KOPT-K1 (cell line): Measurements from ENCODE around the gene EXOSC7.
"Not testable (repeated sequence)": the region's sequence is repeated elsewhere in the genome, so short reads cannot be mapped to it uniquely, and the experiment has no call there.

Experiments used
- H3K27ac ChIP-seq: fragments of 200-600 bp; sonication (generic); 2 replicates; pipeline ENCODE4 v1.5.1; 2016; ENCODE audit warnings: antibody characterized with exemption, mild to moderate bottlenecking, low read depth, low read length; ENCODE audit not compliant: poor library complexity, severe bottlenecking
- H3K36me3 ChIP-seq: fragments of 200-600 bp; sonication (generic); 2 replicates; pipeline ENCODE4 v1.5.1; 2017; ENCODE audit warnings: antibody characterized with exemption, mild to moderate bottlenecking, low read length, moderate library complexity; ENCODE audit not compliant: insufficient read depth
- H3K9me3 ChIP-seq: fragments of 200-600 bp; sonication (generic); 2 replicates; pipeline ENCODE4 v1.5.1; 2017; ENCODE audit warnings: antibody characterized with exemption, low read length, mild to moderate bottlenecking; ENCODE audit not compliant: insufficient read depth, poor library complexity, severe bottlenecking

The EXOSC7 gene

DNA sequence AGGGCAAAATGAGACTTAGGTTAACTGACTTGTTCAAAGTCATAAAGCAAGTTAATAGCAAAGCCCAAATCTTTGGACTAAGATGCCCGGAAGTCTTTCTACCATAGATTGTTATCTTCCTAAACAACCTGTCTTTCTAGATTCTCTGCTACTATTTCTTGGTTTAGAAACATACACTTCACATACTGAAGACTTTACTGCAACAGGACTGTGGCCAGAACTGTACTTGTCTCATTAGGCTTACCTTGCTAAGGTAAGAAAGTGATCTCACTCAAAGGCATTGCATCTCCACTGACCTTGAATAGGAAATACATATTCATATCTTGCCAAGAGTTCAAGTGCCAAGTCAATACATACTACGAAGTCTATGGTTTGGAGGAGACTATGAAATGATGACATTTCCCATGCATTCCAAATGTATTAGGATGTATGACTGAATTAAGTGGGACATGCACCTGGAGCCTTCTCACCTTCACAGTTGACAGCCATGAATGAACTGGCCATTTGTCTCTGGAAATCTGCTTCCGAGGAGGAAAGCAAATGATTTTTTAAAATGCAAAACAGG lies 5.0 kb upstream of the EXOSC7 start:
- no peaks in the 10 kb centered on the region for H3K9me3 ChIP-seq
- no peaks in the 10 kb centered on the region for H3K36me3 ChIP-seq
- no peak overlapping the region for H3K27ac ChIP-seq

DNA sequence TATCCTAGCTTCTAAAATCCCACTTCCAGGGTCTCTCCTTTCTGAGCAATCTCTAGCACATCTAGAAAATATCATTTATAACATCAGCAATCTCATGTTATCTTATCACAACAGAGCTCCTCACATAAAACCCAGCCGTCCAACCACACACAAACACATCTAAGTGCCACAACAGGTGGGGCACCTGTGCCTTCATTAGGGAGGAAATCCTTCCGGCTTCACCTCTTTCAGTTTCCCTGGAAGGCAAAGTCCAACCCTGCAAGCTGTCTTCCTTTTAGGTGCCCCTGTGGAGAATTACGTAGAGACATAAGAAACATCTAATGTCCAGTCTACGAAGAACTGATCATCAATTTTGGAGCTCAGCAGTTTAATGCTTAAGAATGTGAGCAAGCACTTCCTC lies 1.6 kb upstream of the EXOSC7 start:
- H3K9me3 ChIP-seq: no peaks in the 10 kb centered on the region
- H3K36me3 ChIP-seq: peaks cover 7% of the 10 kb centered on the region; the same call in 1 of the 2 replicates
- H3K27ac ChIP-seq: peak overlapping the region; percentile 84

DNA sequence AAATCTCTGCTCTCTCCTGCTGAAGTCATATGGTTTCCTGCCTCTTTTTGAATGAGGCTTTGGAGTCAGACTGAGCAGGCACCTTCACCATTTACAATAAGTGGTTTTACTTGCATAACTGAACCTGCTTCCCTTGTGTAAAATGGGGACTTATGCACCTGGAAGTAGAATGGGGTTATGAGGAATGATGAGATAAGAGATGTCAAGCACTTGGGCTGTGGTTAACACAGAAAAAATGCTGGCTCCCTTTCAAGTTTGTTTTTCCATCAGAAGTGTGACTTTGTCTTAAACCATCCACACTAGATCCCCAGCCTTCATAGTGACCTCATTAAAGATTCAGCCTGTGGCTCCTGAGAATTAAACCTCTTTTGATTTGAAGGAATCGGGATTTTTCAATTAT lies 5.2 kb downstream of the EXOSC7 start:
- H3K9me3 ChIP-seq: no peaks in the 10 kb centered on the region
- peaks cover 26% of the 10 kb centered on the region; the same call in 1 of the 2 replicates for H3K36me3 ChIP-seq
- H3K27ac ChIP-seq: no peak overlapping the region

DNA sequence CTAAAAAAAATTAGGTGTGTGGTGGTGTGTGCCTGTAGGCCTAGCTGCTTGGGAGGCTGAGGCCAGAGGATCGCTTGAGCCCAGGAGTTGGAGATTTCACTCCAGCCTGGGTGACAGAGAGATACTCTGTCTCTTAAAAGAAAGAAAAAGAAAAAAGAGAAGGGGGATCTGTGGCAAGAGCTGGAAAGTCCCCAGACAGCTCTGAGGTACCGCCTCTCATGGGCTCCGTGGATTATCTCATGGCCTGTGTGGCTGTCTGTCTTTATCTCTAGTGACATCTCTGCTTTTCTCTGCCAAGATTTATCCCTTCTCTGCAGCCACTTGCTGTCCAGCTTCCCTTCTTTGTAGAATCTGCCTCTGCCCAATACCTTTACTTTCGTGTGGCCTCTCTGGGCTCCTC lies 5.7 kb downstream of the EXOSC7 start:
- H3K27ac ChIP-seq: no peak overlapping the region
- H3K9me3 ChIP-seq: no peaks in the 10 kb centered on the region
- peaks cover 26% of the 10 kb centered on the region; the same call in 1 of the 2 replicates for H3K36me3 ChIP-seq

DNA sequence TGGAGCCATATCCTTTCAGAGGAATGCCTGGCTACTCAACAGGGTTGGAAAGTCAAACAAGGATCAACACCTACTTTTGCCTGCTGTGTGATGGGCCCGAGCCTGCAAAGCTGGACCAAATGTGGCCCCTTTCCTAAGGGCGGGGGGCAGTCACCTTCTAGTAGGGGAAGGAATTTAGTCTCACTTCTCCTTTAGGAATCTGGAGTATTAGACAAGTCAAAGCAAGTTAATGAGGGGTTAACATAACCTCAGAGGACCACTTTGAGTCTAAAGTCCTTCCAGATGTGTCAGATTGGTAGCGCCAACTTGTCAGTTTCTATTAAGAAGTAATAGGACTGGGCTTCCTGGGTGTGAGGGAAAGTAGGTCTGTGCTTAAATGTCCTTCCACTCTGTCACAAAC lies 6.8 kb downstream of the EXOSC7 start:
- Histone ChIP-seq H3K27ac (no peak overlapping the region), H3K9me3 (no peaks in the 10 kb centered on the region), H3K36me3 (peaks cover 22% of the 10 kb centered on the region; the same call in 1 of the 2 replicates)

DNA sequence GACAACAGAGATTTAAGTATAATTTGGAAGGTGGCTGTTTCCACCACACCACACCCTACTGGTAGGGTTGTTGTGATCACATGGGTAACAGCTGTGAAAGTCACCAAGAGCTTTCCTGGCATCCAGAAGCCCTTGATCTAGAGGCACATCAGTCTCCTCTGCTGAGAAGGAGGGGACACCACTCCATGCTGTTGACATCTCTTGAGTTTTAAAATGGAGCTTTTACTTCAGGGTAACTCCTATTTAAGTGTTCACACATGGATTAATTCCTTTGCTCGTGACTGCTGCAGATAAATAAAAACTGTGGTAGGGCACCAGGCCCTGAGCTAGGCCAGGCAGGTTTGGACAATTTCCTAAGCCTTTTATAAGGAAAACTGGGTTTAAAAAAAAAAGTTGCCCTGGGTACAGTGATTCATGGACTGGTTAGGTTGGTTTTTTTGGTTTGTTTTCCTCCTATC lies 7.5 kb downstream of the EXOSC7 start:
- H3K27ac ChIP-seq: no peak overlapping the region

DNA sequence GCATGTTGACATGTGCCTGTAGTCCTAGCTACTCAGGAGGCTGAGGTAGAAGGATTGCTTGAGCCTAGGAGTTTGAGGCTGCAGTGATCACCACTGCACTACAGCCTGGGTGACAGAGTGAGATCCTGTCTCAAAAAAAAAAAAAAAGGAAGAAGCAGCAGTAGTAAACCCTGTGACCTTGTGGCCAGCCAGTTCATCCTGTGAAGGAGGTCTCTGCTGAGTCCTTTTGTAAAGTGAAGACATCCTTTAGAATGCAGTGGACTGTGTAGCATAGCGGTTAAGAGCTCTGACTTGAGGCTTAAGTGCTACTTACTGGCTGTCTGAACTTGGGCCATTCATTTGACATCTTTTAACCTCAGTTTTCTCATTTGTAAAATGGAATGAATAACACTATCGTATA lies 8.3 kb downstream of the EXOSC7 start:
- Histone ChIP-seq H3K27ac (no peak overlapping the region), H3K36me3 (peaks cover 30% of the 10 kb centered on the region), H3K9me3 (no peaks in the 10 kb centered on the region)

More for the DNA sequence above, 7.5 kb downstream of the EXOSC7 start:
- peaks cover 23% of the 10 kb centered on the region for H3K36me3 ChIP-seq
- H3K9me3 ChIP-seq: no peaks in the 10 kb centered on the region

DNA sequence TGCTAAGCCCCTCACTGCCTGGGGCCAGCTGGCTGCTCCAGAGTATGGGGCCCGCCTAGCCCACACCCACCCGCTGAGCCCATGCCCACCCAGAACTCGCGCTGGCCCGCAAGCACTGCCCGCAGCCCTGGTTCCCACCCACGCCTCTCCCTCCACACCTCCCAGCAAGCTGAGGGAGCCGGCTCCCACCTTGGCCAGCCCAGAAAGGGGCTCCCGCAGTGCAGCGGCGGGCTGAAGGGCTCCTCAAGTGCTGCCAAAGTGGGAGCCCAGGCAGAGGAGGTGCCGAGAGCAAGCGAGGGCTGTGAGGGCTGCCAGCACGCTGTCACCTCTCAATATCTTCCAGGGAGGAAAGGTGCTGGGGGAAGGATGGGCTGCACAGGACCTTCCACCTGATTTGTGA lies 10.3 kb downstream of the EXOSC7 start:
- not testable (repeated sequence) for H3K27ac ChIP-seq, H3K9me3 ChIP-seq
- H3K36me3 ChIP-seq: peaks cover 45% of the 10 kb centered on the region

DNA sequence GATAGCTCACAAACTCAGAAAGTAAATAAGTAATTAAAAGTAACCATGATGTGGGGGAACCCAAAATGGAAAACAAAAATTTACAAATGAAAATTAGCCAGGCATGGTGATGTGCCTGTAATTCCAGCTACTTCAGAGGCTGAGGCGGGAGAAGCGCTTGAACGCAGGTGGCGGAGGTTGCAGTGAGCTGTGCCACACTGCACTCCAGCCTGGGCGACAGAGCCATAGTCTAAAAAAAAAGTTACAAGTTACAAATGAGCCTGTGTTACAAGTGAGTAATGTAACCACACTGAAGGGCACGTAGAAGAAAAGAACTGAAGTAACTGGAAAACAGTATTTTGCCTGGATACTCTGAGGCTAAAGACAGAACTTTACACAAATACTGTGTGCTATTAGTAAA lies 11.3 kb downstream of the EXOSC7 start:
- Histone ChIP-seq H3K9me3 (no peaks in the 10 kb centered on the region), H3K36me3 (peaks cover 55% of the 10 kb centered on the region), H3K27ac (no peak overlapping the region)

DNA sequence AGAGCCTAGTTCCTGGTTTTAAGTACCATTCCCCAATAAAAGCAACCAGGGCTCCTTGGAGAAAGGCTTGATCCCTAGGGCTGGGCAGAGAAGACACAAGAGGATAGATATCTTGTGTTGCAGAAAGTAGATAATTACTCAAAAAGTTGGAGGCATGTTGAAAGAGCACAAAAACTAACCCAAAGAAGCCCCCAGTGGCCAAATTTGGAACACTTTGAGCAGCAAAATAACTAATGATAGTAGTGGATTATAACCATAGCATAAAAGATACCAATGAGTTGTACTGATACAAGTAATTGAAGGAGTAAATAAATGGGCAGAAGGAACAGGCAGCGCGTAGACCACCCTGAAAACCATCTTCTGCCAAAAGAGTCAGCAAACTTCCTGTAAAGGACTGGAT lies 12.0 kb downstream of the EXOSC7 start:
- Histone ChIP-seq H3K36me3 (peaks cover 58% of the 10 kb centered on the region), H3K27ac (no peak overlapping the region), H3K9me3 (no peaks in the 10 kb centered on the region)

DNA sequence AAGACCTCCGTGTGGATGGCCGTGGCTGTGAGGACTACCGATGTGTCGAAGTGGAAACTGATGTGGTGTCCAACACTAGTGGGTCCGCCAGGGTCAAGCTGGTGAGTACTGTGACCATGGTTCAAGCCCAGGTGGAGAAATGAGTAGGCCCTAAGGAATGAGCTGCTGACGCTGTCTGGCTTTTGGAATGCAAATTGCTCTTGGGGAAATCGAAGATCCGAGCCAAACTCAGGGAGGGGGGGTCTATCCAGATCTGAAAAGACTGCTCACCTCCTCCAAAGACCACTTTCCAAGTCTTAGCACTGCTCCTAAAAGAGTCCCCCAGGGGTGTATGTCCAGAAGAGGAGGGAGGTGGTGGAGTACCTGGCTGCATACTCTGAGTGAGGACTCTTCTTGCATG lies 13.1 kb downstream of the EXOSC7 start:
- Histone ChIP-seq H3K36me3 (peaks cover 65% of the 10 kb centered on the region), H3K27ac (no peak overlapping the region), H3K9me3 (no peaks in the 10 kb centered on the region)

DNA sequence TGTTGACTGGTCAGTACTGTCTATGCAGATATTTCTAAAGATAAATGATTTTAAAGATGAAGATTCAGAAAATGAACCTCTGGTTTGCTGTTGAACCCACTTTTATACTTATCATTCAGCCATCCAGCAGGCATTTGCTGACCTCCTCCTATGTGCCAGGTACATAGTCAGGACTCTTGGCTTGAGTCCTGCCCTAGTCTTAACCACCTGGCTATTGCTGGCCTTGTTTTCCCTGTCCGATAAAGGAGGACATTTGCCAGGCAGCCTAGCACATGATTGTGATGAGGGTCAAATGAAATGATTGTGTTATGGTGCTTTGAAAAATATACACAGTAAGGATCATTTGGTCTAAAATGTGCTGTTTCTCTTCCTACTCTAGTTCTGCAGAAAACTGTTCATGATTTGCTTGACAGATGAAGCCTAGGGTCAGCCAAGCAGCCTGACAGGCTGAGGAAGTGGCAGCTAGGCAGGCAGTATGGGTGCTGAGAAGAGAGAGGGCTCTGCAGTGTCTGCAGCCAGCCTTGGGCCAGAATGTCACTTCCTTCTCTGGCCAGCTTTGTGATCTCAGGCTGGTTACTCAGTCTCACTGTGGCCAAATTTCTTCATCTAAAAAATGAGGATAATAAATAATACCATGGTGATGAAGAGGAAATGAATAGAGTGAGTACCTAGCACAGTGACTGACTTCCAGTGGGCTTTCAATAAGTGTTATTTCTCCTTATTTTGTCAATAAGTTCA lies 13.8 kb downstream of the EXOSC7 start:
- Histone ChIP-seq H3K9me3 (no peaks in the 10 kb centered on the region), H3K36me3 (peaks cover 70% of the 10 kb centered on the region), H3K27ac (no peak overlapping the region)

DNA sequence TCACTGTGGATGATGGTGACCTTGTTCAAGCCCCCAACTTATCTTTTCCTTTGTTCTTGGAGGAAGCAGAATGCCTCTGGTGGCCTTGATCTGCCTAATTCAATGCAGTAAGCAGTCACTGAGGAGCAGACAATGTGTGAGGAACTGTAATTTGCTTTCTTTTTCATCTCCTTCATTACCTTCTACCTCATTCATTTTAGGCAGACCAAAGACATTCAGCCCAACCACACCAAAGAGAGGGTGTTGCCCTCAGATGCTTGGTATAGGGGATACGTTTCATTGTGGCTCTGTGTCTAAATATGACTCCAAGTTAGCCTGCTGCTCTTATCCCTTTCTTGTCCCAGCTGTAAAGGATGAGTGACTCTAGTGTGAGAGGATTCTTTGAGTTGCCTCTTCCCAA lies 15.3 kb downstream of the EXOSC7 start:
- no peaks in the 10 kb centered on the region for H3K9me3 ChIP-seq
- peaks cover 81% of the 10 kb centered on the region for H3K36me3 ChIP-seq
- H3K27ac ChIP-seq: no peak overlapping the region

DNA sequence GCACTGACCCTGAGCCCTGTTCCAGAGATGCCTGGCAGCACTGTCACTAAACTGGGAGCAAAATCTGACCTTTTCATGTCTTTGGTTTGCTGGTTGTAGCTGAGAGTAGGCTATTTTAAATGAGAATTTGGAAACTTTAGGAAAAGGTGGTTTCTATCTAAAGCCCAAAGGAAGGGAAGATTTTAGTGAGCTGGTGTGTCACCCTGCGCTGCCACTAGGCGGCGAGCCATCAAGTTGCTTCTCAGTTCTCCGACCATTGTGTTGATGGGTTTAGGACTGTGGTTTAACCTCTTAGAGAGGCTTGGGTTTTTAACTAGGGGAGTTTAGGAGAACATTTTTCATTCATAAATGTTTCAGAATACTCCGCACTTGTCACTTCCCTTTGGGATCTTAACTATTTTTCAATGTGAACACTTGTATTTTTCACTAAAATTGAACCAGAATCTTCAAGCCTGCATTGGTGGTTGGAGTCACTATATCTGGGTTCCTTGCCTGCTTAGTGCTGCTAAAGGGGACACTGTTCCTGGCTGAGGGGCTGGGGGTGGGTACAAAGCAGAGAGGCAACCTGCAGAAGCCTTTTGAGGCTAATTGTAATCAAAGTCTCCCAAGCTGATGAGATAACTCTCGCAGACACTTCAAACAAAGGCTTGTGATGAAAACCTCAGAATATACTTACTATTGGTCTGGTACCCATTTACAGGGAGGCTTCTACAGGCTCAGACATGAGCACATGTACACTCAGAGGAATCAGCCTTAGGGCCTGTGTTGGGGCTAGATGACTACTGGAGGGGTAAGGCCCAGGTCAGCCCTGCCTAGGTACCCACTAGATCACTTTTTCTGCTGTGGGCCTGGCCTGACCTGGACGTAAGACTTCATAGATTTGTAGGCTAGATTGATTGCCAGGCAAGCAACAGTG lies 16.8 kb downstream of the EXOSC7 start:
- no peak overlapping the region for H3K27ac ChIP-seq
- H3K9me3 ChIP-seq: no peaks in the 10 kb centered on the region
- H3K36me3 ChIP-seq: peaks cover 96% of the 10 kb centered on the region

DNA sequence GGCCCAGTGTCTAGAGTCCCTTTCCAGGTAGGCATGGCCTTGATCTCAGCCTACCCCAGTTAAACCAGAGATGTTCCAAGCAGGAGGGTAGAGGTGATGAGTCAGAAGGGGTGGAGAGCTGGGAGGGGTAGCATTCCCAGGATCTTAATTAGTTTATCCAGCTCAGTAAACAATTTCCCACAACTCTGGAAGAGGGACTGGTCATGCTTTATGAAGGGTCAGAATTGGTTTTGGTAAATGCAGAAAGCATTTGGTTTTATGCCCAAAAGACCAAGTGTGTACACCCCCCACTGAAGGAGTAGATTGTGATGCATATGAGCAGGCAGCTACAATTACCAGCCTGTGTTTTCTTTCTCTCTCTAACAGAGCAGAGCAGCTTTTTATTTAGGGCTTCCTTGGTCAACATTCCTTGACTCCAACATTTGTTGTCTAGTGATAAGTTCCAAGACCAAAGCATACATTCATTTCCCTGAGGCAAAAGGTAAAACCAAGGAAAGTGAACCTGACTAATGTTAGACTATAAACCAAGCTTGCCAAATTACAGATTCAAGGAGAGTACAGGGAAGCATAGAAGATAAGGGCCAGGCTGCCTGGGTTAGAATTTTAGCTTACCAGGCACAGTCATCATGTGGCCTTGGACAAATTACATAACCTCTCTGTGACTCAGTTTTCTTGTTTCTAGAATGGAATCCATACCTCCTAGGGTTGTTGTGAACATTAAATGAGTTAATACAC lies 17.6 kb downstream of the EXOSC7 start:
- peaks cover 100% of the 10 kb centered on the region for H3K36me3 ChIP-seq
- no peak overlapping the region for H3K27ac ChIP-seq

More for the DNA sequence above, 17.6 kb downstream of the EXOSC7 start:
- no peaks in the 10 kb centered on the region for H3K9me3 ChIP-seq
